Stomach (tissue), 4 donors: ENCODE measurements around the gene DDAH1.

ENCODE experiments used
- POLR2A ChIP-seq, 4 donors: fragments of 450-650 bp; IDR thresholded peaks; one replicate each; pipeline ENCODE4 v1.6.1; 2016; ENCODE audit warnings: antibody characterized with exemption in 4 of 4, control low read depth in 2 of 4, mild to moderate bottlenecking in 1 of 4, moderate library complexity in 1 of 4
- POLR2AphosphoS5 ChIP-seq, 3 donors: sonication (generic); formaldehyde crosslinking; IDR thresholded peaks; one replicate each; pipeline ENCODE4 v1.6.1; 2016; ENCODE audit warnings: antibody characterized with exemption in 3 of 3
- TF ChIP-seq, protein P1 (sequence below), 7 experiments: fragments of 450-650 bp in 4 of 7; fragments of 200-600 bp in 3 of 7; sonication (generic) in 3 of 7; IDR thresholded peaks; one replicate each; pipeline ENCODE4 v1.5.1; 2016 to 2019; ENCODE audit warnings: antibody characterized with exemption in 7 of 7, control low read depth in 2 of 7, mild to moderate bottlenecking in 1 of 7

DNA sequence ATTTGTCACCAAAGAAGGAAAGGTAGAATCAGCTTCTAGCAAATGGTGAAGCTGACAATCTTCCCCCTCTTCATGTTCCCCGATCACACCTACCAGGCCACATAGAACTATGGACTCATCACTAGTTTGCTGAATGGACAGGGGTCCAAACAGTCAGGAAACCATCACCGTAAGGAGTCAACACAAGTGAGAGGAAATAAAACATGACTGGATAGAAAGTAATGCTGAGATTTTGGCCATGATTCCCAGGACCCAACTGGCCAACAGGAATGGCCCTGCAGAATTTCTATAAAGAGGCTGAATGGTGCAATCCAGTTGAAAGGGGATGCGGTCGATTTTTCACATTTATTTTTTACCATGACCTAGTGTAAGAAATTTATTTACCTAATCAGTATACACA is 10.7 kb downstream of the DDAH1 start:
- TF ChIP-seq, protein P1, sequence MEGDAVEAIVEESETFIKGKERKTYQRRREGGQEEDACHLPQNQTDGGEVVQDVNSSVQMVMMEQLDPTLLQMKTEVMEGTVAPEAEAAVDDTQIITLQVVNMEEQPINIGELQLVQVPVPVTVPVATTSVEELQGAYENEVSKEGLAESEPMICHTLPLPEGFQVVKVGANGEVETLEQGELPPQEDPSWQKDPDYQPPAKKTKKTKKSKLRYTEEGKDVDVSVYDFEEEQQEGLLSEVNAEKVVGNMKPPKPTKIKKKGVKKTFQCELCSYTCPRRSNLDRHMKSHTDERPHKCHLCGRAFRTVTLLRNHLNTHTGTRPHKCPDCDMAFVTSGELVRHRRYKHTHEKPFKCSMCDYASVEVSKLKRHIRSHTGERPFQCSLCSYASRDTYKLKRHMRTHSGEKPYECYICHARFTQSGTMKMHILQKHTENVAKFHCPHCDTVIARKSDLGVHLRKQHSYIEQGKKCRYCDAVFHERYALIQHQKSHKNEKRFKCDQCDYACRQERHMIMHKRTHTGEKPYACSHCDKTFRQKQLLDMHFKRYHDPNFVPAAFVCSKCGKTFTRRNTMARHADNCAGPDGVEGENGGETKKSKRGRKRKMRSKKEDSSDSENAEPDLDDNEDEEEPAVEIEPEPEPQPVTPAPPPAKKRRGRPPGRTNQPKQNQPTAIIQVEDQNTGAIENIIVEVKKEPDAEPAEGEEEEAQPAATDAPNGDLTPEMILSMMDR (IDR thresholded peaks at IDR 0.05), result no peak
- TF ChIP-seq POLR2A (IDR thresholded peaks at IDR 0.05) (no peak), POLR2AphosphoS5 (IDR thresholded peaks at IDR 0.05) (no peak)
